Lower leg skin (tissue), 3 donors: Measurements from ENCODE around the gene NCAPG2.

ENCODE experiments used
- POLR2A ChIP-seq, 2 donors: fragments of 450-650 bp; IDR thresholded peaks; one replicate each; pipeline ENCODE4 v1.6.1; 2016 to 2017; ENCODE audit warnings: antibody characterized with exemption in 2 of 2, mild to moderate bottlenecking in 1 of 2, moderate library complexity in 1 of 2
- TF ChIP-seq, protein P1 (sequence below), 3 donors: fragments of 450-650 bp; IDR thresholded peaks; one replicate each; pipeline ENCODE4 v1.5.1; 2016; ENCODE audit warnings: antibody characterized with exemption in 3 of 3, mild to moderate bottlenecking in 3 of 3, moderate library complexity in 2 of 3

DNA sequence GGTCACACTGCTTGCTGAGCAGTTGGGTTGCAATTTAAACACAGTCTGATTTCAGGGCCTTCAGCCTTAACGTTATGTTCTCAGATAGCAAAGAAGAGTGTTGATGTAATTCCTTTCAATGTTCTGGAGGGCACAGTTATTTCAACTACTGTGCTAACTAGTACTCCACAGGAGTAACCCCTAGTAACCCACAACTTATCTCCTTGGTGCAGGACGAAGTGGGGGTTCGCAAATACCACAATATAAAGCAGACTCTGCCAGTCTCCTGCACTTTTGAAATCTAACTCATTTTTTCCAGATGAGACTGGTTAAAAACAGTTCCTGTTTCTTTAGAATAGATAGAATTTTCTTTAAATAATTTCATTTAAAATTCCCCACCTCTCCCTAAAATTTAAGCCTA, 47.1 kb upstream of the NCAPG2 start:
- TF ChIP-seq, protein P1, sequence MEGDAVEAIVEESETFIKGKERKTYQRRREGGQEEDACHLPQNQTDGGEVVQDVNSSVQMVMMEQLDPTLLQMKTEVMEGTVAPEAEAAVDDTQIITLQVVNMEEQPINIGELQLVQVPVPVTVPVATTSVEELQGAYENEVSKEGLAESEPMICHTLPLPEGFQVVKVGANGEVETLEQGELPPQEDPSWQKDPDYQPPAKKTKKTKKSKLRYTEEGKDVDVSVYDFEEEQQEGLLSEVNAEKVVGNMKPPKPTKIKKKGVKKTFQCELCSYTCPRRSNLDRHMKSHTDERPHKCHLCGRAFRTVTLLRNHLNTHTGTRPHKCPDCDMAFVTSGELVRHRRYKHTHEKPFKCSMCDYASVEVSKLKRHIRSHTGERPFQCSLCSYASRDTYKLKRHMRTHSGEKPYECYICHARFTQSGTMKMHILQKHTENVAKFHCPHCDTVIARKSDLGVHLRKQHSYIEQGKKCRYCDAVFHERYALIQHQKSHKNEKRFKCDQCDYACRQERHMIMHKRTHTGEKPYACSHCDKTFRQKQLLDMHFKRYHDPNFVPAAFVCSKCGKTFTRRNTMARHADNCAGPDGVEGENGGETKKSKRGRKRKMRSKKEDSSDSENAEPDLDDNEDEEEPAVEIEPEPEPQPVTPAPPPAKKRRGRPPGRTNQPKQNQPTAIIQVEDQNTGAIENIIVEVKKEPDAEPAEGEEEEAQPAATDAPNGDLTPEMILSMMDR (IDR thresholded peaks at IDR 0.05), result no peak
- TF ChIP-seq POLR2A (IDR thresholded peaks at IDR 0.05), result no peak
